ENCODE data around the gene DLGAP1.

Gene DLGAP1

GRCh38 chr18:3792711-3793110 lies 662.4 kb downstream of the DLGAP1 start:
- FAIRE-seq (no peak), DNase-seq (ENCODE audit: low spot score) (no peak)

DNA sequence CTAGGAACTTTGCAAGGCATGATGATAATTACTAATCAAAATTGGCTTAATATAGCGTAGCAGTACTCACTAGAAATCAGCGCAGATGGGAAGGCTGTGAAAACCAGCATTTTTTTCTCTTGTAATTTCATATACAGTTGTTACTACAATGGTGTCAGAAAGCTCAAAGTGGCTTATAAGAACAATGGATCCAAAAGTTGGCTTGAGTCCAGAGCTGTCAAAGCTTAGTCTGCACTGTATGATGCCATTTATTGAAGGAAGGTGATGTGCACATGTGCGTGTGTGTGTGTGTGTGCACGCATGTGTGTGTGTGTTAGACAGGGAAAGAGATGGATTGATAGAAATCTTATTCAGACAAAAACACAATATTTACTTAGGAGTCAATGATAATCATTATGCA lies 663.9 kb downstream of the DLGAP1 start:
- FAIRE-seq, result no peak
- DNase-seq (ENCODE audit: low spot score), result no peak

DNA sequence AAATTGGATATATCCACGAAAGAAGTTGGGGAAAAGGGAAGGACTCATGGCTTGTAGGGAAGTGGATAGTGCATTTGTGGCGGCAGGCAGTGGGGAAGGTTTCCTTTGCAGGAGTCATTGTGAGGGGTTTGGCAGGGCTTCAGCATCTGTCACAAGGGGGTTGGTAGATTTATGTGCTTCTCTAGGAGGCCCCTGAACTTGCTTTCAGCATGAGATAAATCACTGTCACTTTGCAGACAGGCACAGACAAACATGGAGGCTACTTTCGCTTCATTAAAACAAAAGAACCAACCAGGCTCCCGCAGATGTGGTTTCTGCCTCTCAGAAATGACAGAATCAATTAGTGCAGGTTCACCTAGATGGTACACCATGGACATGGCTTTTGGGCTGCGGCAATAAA lies 664.4 kb downstream of the DLGAP1 start:
- FAIRE-seq (no peak), DNase-seq (ENCODE audit: low spot score) (no peak)

GRCh38 chr18:3789525-3789924 lies 665.6 kb downstream of the DLGAP1 start:
- no peak for FAIRE-seq
- DNase-seq (ENCODE audit: low spot score), result no peak

DNA sequence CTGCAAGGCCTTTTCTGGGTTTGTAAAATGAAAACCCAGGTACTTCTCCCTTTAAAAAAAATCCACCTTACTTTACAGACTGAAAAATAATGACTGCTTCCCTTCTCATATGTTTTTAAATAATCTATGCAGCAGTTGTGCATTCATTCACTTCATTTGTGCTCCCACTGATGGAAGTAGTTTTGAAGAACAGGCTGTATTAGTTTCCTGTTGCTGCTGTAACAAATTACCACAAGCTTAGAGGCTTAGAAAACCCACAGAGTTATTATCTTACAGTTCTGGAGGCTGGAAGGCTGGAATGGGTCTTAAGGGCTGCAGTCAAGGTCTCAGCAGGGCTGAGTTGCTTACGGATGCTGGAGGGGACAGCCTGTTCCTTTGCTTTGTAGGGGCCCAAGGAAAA lies 670.2 kb downstream of the DLGAP1 start:
- DNase-seq (ENCODE audit: low spot score) (no peak), FAIRE-seq (no peak)

- DNase-seq (ENCODE audit: low spot score) (no peak), FAIRE-seq (no peak)
Observed at GRCh38 chr18:3782901-3783300, 672.2 kb downstream of the DLGAP1 start.

DNA sequence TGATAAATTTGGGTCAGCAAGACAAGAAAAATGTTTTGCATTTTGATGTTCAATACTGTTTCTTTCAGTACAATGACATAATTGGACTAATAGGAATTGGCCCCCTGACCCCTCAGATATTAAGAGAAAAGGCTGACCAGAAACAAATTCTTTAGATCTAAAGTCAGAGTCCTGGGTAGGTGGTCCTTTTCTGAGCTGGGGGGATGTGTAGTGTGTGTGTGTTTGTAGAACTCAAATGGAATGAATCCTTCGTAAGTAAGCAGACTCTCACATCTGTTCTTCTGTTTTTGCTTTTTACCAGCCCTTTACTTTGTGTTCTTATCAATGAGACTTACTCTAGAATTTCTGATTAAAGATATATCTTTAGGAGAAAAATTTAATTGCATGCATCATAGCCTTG lies 677.4 kb downstream of the DLGAP1 start:
- no peak for FAIRE-seq
- DNase-seq (ENCODE audit: low spot score), result no peak

- DNase-seq (ENCODE audit: low spot score), result no peak
- no peak for FAIRE-seq
Observed at GRCh38 chr18:3777122-3777521, 678.0 kb downstream of the DLGAP1 start.

DNA sequence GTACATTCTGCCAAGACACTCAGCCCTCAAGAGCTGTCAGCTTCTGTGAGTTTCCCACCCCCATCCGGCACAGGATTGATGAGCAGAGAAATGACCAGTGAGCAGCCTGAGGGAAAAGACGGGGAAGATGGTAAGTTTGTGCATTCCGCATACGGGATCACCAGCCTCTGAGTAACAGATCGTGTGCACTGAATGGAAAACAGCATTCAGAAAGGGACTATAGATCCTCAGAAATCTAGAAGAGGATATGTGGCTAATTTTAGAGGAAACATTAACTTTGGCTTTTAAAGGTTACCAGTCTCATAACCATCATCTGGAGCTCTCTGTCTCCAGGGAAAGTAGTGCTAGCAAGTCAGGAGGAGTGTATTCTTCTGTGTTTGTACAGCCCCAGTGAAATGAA lies 679.1 kb downstream of the DLGAP1 start:
- no peak for DNase-seq (ENCODE audit: low spot score)
- FAIRE-seq, result no peak

GRCh38 chr18:3773303-3773702 lies 681.8 kb downstream of the DLGAP1 start:
- no peak for FAIRE-seq
- DNase-seq (ENCODE audit: low spot score), result no peak

- FAIRE-seq (no peak), DNase-seq (ENCODE audit: low spot score) (peak; percentile 77)
Observed at GRCh38 chr18:3771121-3771971, 683.8 kb downstream of the DLGAP1 start.

GRCh38 chr18:3761266-3761665 lies 693.8 kb downstream of the DLGAP1 start:
- DNase-seq (ENCODE audit: low spot score), result peak; percentile 24
- peak; percentile 81 for FAIRE-seq

- FAIRE-seq, result no peak
- DNase-seq (ENCODE audit: low spot score), result no peak
Observed at GRCh38 chr18:3760741-3761140, 694.4 kb downstream of the DLGAP1 start.

- DNase-seq (ENCODE audit: low spot score) (no peak), FAIRE-seq (no peak)
Observed at GRCh38 chr18:3759099-3759498, 696.0 kb downstream of the DLGAP1 start.

DNA sequence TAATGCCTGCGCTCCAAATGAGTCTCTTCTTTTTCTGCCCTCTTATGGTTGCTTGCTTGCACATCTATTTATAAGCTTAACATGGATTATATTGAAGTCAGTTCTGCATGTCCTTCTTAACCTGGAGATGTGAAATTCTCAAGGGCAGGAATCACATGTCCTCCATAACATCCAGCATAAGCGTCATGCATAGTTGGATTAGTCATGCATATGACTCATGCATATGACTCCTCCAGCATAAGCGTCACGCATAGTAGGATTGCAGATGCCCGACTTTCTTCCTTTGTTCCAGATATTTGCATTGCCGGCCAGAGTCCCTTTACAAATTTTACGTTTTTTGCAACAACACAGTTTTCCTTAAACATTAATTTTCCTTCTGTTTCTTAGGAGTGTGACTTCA lies 696.6 kb downstream of the DLGAP1 start:
- DNase-seq (ENCODE audit: low spot score) (peak; percentile 61), FAIRE-seq (peak; percentile 63)

DNA sequence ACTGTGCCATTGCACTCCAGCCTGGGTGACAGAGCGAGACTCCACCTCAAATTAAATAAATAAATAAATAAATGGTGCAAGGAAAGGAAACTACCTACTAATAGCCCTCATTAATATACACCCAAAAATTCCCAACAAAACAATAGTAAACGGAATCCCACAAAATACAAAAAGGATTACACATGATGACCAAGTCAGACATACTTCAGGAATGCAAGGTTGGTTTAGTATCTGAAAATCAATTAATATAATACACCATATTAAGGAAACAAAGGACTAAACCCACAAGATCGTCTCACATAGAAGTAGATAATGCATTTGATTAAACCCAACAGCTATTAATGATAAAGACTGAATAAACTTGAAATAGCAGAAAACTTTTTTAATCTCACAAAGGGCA lies 697.7 kb downstream of the DLGAP1 start:
- DNase-seq (ENCODE audit: low spot score) (no peak), FAIRE-seq (no peak)

GRCh38 chr18:3753106-3753505 lies 702.0 kb downstream of the DLGAP1 start:
- no peak for FAIRE-seq
- DNase-seq (ENCODE audit: low spot score), result no peak

DNA sequence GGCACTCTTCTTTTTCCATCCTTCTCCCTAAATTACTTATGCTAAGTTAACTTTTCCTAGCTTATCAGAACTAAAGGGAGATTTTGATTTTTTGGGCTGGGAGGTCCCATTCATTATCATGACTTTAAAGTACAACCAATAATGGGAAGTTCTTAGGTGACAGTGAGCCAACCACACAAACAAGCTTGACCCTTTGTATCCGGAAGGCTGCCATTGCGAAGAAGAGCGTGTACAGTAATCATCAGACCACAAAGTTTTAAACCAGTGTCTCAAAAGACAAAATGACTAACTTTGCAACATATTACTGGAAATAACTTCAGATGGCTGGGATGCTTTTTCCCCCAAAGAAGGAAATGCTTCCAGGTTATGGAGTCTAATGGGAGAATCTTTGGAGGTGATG lies 707.0 kb downstream of the DLGAP1 start:
- FAIRE-seq (no peak), DNase-seq (ENCODE audit: low spot score) (no peak)

GRCh38 chr18:3747176-3747973 lies 707.7 kb downstream of the DLGAP1 start:
- DNase-seq (ENCODE audit: low spot score), result no peak
- no peak for FAIRE-seq

DNA sequence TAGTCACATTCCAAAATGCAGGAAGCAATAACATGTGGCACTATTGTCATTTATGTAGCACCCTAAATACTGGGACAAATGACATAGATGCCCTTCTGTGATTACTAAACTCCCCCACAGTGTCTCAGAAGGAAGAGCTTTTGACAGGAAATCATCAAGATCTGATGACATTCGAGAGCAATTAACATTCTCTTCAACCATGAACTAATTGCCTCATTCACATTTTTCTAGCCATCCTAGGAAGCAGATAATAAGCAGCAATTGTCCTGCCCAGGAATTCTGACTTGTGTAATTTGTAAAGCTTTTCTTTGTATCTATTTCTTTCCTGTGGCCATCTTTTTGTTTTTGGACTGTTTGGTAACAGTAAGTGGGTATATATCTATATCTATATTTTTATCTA lies 712.6 kb downstream of the DLGAP1 start:
- DNase-seq (ENCODE audit: low spot score) (no peak), FAIRE-seq (no peak)

DNA sequence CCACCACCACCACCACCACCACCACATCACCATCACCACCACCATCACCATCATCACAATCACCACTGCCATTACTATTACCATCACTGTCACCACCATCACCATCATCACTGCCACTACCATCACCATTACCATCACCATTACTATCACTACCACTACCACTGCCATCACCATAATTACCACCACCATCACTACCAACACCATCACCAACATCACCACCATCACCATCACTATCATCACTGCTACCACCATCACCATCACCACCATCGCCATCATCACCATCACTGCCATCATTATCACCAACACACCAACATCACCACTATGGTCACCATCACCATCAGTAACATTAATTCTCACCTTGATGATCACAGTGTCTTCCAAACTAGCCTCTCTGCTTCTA lies 713.8 kb downstream of the DLGAP1 start:
- DNase-seq (ENCODE audit: low spot score) (no peak), FAIRE-seq (no peak)

GRCh38 chr18:3728704-3729437 lies 726.2 kb downstream of the DLGAP1 start:
- FAIRE-seq, result no peak
- DNase-seq (ENCODE audit: low spot score), result no peak
